Adrenal gland (tissue), 12 donors: Measurements from ENCODE around the gene SLC47A2. TPM values are rescaled to one million over a fixed set of nuclear protein-coding genes. Genes with fewer than 3 reads are reported as not detected.

Experiments
- DNase-seq, 7 donors: peaks; one replicate each; pipeline ENCODE4 v3.0.0-alpha.2; 2019 to 2020
- H3K27ac ChIP-seq, 5 donors: fragments of 200-600 bp; sonication (generic) in 4 of 5; 1 replicate in 3 of 5; 2 replicates in 2 of 5; pipeline versions ENCODE4 v1.5.1 to v1.8.0; 2016 to 2020; ENCODE audit warnings: mild to moderate bottlenecking in 1 of 5
- H3K27me3 ChIP-seq: fragments of 200-600 bp; 2 replicates; pipeline ENCODE4 v1.8.0; 2021
- H3K36me3 ChIP-seq, 2 donors: fragments of 200-600 bp; replicated peaks in 1 of 2; 1 replicate in 1 of 2; 2 replicates in 1 of 2; pipeline versions ENCODE4 v1.5.1 to v1.8.0; 2018 to 2022
- H3K4me1 ChIP-seq, 2 donors: fragments of 200-600 bp; replicated peaks in 1 of 2; 1 replicate in 1 of 2; 2 replicates in 1 of 2; pipeline versions ENCODE4 v1.5.1 to v1.8.0; 2018 to 2021
- H3K4me3 ChIP-seq, 4 donors: fragments of 200-600 bp; sonication (generic) in 3 of 4; one replicate each; pipeline ENCODE4 v1.5.1; 2016 to 2018
- H3K9me3 ChIP-seq, 3 donors: fragments of 200-600 bp; sonication (generic) in 1 of 3; replicated peaks in 1 of 3; 1 replicate in 2 of 3; 2 replicates in 1 of 3; pipeline versions ENCODE4 v1.5.1 to v1.8.0; 2016 to 2021
- CTCF ChIP-seq, 6 experiments: fragments of 450-650 bp in 4 of 6; fragments of 200-600 bp in 2 of 6; sonication (generic) in 1 of 6; IDR thresholded peaks; 1 replicate in 5 of 6; 2 replicates in 1 of 6; pipeline versions ENCODE4 v1.5.1 to v1.8.0; 2016 to 2021; ENCODE audit warnings: antibody characterized with exemption in 6 of 6, mild to moderate bottlenecking in 2 of 6, moderate library complexity in 1 of 6
- POLR2A ChIP-seq, 2 donors: fragments of 450-650 bp; IDR thresholded peaks; one replicate each; pipeline ENCODE4 v1.6.1; 2017; ENCODE audit warnings: antibody characterized with exemption in 2 of 2, mild to moderate bottlenecking in 2 of 2, moderate library complexity in 1 of 2
- WGBS, 4 donors: extraction: QIAGEN DNeasy Blood & Tissue Kit in 2 of 4; methylation state at CpG; one replicate each; pipeline versions ENCODE4 v1.1.5 to v1.1.7; 2013 to 2017; 5-methylcytosine and 5-hydroxymethylcytosine counted together
- intact Hi-C, 2 donors: fragments of 100-400 bp; cut with DNase I; formaldehyde crosslinking; loops; one replicate each; pipeline versions ENCODE4 v1.14.1 to v1.15.0; 2022 to 2023
- polyA plus RNA-seq, 3 donors: library from polyadenylated mRNA; stranded (reverse); fragments of 200-250 nt in 2 of 3; fragments of 350-450 nt in 1 of 3; fragmentation: Illumina TruSeq in 1 of 3; extraction: RNeasy Lipid Tissue Mini Kit (QIAGEN cat#74804) in 1 of 3; gene quantifications; one replicate each; pipeline ENCODE4 v1.2.3, GENCODE V29; 2013 to 2014
- total RNA-seq, 9 donors: library from RNA; depleted of rRNA in 4 of 9; stranded (reverse); fragments of >200 nt in 4 of 9; fragments of 120-200 nt in 1 of 9; fragmentation: NEBNext Ultra II Directional in 1 of 9; extraction: Animal tissue kit (Norgen Biotek cat#: 25700) in 1 of 9; gene quantifications; one replicate each; pipeline versions ENCODE4 v1.1.0 to v1.2.4, GENCODE V29; 2013 to 2023
- donor health status: healthy with polysubstance abuse.
- donor health status: Bipolar disorder and iron deficiency.
- donor health status: DM: yes; HTN: yes; CAD: no.
- donor health status: DM: no; HTN: no; CAD: no.
- donor health status: DM: no; HTN: no; CAD: no.
- donor health status: DM: yes; HTN: yes; CAD: no.

The SLC47A2 gene
- total and polyA plus RNA-seq, 12 donors: 0.10 to 1.3 (median 0.32) TPM; not detected in 8

- DNase-seq: peak; percentile 66 to 91 (median 80)
- H3K27me3 ChIP-seq: no peaks in the 10 kb centered on the region
- no peaks in the 10 kb centered on the region for H3K36me3 ChIP-seq
- intact Hi-C loops: loop anchor here (5.0 to 10.0 kb wide), 2 partner anchors 245 to 398 kb away; partner anchors contain the start of gene B9D1 (in 2 of the 2)
- no peak overlapping the region for H3K27ac ChIP-seq
- peaks cover 0 to 5% of the 10 kb centered on the region in 2 donors for H3K4me1 ChIP-seq
- WGBS, 4 donors: 22 to 39% (median 31%) methylated on average over 12 to 15 of the region's 15 CpGs
- H3K9me3 ChIP-seq: no peaks in the 10 kb centered on the region
- TF ChIP-seq CTCF (IDR thresholded peaks at IDR 0.05) (peak; percentile 50 to 84 (median 80)), POLR2A (IDR thresholded peaks at IDR 0.05) (no peak)
- H3K4me3 ChIP-seq: no peak overlapping the region
Measured at GRCh38 chr17:19762515-19762961, 46.2 kb upstream of the SLC47A2 start.

GRCh38 chr17:19760746-19761145 is 44.4 kb upstream of the SLC47A2 start:
- Histone ChIP-seq H3K27ac (no peak overlapping the region), H3K4me1 (peaks cover 0 to 5% of the 10 kb centered on the region in 2 donors), H3K36me3 (no peaks in the 10 kb centered on the region), H3K9me3 (no peaks in the 10 kb centered on the region), H3K27me3 (no peaks in the 10 kb centered on the region), H3K4me3 (no peak overlapping the region)
- no peak for TF ChIP-seq CTCF (IDR thresholded peaks at IDR 0.05)
- no peak for TF ChIP-seq POLR2A (IDR thresholded peaks at IDR 0.05)
- 72 to 76% (median 74%) methylated on average over 9 of the region's 9 CpGs for WGBS, 4 donors
- peak in 1 of 7 donors; percentile 40 for DNase-seq
- intact Hi-C loops: loop anchor here (5.0 to 10.0 kb wide), 2 partner anchors 243 to 396 kb away; partner anchors contain the start of gene B9D1 (in 2 of the 2)

GRCh38 chr17:19759568-19760549 is 43.5 kb upstream of the SLC47A2 start:
- H3K9me3 ChIP-seq: no peaks in the 10 kb centered on the region
- peaks cover 0 to 5% of the 10 kb centered on the region in 2 donors for H3K4me1 ChIP-seq
- H3K36me3 ChIP-seq: no peaks in the 10 kb centered on the region
- H3K27ac ChIP-seq: no peak overlapping the region
- H3K4me3 ChIP-seq: no peak overlapping the region
- no peaks in the 10 kb centered on the region for H3K27me3 ChIP-seq
- intact Hi-C loops: loop anchor here (5.0 to 10.0 kb wide), 4 partner anchors 85 to 395 kb away; partner anchors contain the start of gene B9D1 (in 2 of the 2)
- peak in 1 of 7 donors; percentile 41 for DNase-seq
- no peak for TF ChIP-seq POLR2A (IDR thresholded peaks at IDR 0.05)
- TF ChIP-seq CTCF (IDR thresholded peaks at IDR 0.05): no peak
- WGBS, 4 donors: 85 to 89% (median 88%) methylated on average over 21 to 24 of the region's 24 CpGs

GRCh38 chr17:19757536-19758180 is 41.3 kb upstream of the SLC47A2 start:
- peaks cover 11 to 16% of the 10 kb centered on the region in 2 donors for H3K4me1 ChIP-seq
- H3K36me3 ChIP-seq: no peaks in the 10 kb centered on the region
- no peaks in the 10 kb centered on the region for H3K9me3 ChIP-seq
- H3K4me3 ChIP-seq: no peak overlapping the region
- DNase-seq: peak in 2 of 7 donors; percentile 17 to 35
- 88 to 96% (median 93%) methylated on average over 11 to 12 of the region's 12 CpGs for WGBS, 4 donors
- no peaks in the 10 kb centered on the region for H3K27me3 ChIP-seq
- H3K27ac ChIP-seq: no peak overlapping the region
- TF ChIP-seq CTCF (IDR thresholded peaks at IDR 0.05) (no peak), POLR2A (IDR thresholded peaks at IDR 0.05) (no peak)
- intact Hi-C loops: loop anchor here (5.0 to 10.0 kb wide), 2 partner anchors 83 to 105 kb away; no protein-coding TSS in a partner anchor
